ENCODE results near the gene LCN15.
"Not testable (repeated sequence)": the region's sequence is repeated elsewhere in the genome, so short reads cannot be mapped to it uniquely, and the experiment has no call there.

Gene LCN15

GRCh38 chr9:136719195-136719880 lies 45.0 kb downstream of the LCN15 start:
- DNase-seq = peak; percentile 56

- no peak for DNase-seq
These were observed 45.7 kb downstream of the LCN15 start for GRCh38 chr9:136718345-136719194.

DNA sequence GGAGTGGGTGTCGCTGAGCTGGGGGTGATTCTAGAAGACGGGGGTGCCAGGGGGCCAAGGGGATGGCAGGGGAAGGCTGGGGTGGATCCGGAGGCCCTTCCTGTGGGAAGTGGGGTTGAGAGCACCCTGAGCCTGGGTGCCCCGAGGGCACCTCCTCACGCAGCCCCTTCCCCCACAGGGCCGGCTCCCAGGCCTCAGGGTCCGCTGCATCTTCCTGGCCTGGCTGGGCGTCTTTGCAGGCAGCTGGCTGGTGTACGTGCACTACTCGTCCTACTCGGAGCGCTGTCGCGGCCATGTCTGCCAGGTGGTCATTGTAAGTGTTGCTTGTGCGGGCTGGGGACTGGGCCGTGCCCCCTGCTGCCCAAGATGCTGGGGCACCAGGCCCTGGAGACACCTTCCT lies 46.9 kb downstream of the LCN15 start:
- DNase-seq = no peak

DNA sequence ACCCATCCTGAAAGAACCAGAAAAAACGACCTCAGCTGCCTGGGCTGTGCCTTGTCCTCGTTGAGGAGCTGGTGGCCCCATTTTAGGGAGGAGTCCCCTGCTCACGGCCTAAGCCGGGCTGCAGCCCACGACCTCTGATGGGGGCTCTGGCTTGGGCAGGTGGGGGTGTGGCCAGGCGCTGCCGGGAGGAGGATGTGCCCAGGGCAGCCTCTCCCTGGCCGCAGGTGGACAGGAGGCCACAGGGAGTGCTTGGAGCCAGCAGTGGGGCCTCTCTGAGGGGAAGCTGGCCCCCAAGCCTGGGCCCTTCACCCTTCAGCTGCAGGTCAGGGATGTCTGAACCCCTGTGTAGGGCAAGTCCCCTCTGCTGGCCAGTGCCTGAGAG lies 49.4 kb downstream of the LCN15 start:
- no peak for DNase-seq

DNA sequence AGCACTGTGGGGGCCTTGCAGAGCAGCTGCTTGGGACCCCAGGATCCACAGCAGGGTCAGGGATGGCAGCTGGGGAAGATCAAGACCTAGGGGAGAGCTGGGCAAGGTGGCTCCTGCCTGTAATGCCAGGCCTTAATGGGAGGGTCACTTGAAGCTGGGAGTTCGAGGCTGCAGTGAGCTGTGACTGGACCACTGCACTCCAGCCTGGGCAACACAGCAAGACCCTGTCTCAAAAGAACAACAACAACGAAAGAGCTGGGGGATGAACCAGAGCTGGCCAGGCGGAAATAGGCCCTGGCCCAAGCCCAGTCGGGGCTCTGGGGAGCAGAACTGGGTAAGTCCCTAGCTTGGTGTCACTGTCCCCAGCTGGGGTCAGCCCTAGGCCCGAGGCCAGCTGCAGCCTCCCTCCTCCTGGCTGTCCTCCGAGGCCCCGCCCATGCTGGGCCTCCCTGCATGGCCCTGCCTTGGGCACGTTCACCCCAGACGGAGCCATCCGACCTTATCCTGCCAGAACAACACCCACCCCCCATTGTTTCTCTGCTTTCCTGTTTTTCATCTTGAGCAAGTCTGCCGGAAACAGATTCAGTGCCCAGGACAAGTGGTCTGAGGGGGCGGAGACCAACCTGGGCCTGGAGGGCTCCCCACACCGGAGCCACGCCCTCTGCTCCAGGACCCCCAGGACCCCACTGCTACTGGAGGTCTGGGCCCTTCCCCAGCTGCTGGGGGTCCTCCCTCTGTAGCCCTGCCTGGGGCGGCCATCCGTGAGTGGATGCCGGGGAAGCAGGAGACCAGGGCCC lies 50.0 kb downstream of the LCN15 start:
- no peak for DNase-seq

DNA sequence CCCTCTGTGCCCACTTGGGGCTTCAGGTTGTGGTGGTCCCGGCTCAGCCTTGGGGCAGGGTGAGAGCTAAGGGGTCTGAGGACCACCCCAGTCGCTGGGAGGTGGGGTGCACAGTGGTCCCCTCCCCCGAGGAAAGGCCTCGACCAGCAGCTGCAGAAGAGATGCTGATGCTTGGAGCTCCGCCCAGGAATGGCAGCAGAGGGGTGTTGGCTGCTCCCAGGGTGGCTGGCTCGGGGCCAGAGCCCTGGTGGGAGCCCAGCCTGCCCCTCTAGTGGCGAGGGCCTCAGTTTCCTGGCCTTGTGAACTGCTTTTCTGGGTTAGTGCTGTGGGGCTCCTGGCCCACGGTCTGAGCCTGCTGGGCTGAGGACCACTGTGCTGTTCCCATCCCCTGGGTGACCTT lies 50.8 kb downstream of the LCN15 start:
- DNase-seq = peak; percentile 51

- DNase-seq = peak; percentile 31
These were observed 51.4 kb downstream of the LCN15 start for GRCh38 chr9:136712690-136713544.

GRCh38 chr9:136711751-136712689 lies 52.3 kb downstream of the LCN15 start, which contains the start of gene DIPK1B:
Gene DIPK1B (plus strand): TSS chr9:136712572. CDS start chr9:136712666, 94 bp downstream.
- peak; percentile 77 for DNase-seq

DNA sequence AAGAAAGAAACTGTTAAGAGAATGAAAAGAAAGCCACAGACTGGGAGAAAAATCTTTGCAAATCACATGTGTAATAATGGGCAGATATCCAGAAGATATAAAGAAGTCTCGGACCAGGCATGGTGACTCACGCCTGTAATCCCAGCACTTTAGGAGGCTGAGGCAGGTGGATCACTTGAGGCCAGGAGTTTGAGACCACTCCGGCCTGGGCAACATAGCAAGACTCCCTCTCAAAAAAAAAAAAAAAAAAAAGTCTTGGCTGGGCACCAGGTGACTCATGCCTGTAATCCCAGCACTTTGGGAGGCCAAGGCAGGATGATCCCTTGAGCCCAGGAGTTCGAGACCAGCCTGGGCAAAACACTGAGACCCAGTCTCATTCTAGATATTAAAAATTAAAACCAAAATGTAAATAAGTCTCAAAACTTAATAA lies 53.1 kb downstream of the LCN15 start:
- not testable (repeated sequence) for DNase-seq

GRCh38 chr9:136710543-136710942 lies 53.8 kb downstream of the LCN15 start:
- DNase-seq = no peak
